Activated CD8-positive, alpha-beta T cell treated with anti-CD3 and anti-CD28 coated beads for 36 hours (primary cell): ENCODE data around the gene RUNX1. TPM values are rescaled to one million over a fixed set of nuclear protein-coding genes. Genes with fewer than 3 reads are reported as not detected.

ENCODE experiments used
- ATAC-seq: fragments of 200-7000 bp; cut with Tn5 transposase; one replicate; pipeline ENCODE4 v1.10.0; 2021; ENCODE audit warnings: mild to moderate bottlenecking, moderate library complexity
- CTCF ChIA-PET: fragments of 350-600 bp; sonication (Branson Sonifier 250); formaldehyde crosslinking; loops from one replicate; lab custom pipeline; 2021; ENCODE audit warnings: antibody characterized with exemption; lab: Charles Lee
- POLR2A ChIA-PET: fragments of 350-600 bp; sonication (Branson Sonifier 250); formaldehyde crosslinking; loops from one replicate; lab custom pipeline; 2021; ENCODE audit warnings: antibody characterized with exemption; lab: Charles Lee
- DNase-seq: peaks from one replicate; pipeline ENCODE4 v3.0.0-alpha.2; 2020
- H3K27ac Mint-ChIP-seq: one replicate; pipeline ENCODE4 v1.8.0; 2021; ENCODE audit warnings: mild to moderate bottlenecking, mixed read lengths
- H3K27me3 Mint-ChIP-seq: one replicate; pipeline ENCODE4 v1.8.0; 2021; ENCODE audit warnings: mixed read lengths
- H3K36me3 Mint-ChIP-seq: one replicate; pipeline ENCODE4 v1.8.0; 2021; ENCODE audit warnings: low read depth, mixed read lengths
- H3K4me1 Mint-ChIP-seq: one replicate; pipeline ENCODE4 v1.8.0; 2021; ENCODE audit warnings: low read depth, mixed read lengths
- H3K4me3 Mint-ChIP-seq: one replicate; pipeline ENCODE4 v1.8.0; 2021; ENCODE audit warnings: mild to moderate bottlenecking, moderate library complexity, mixed read lengths
- H3K9me3 Mint-ChIP-seq: one replicate; pipeline ENCODE4 v1.8.0; 2021; ENCODE audit warnings: mixed read lengths
- intact Hi-C: fragments of 100-400 bp; cut with micrococcal nuclease; formaldehyde crosslinking; loops from one replicate; pipeline ENCODE4 v1.10.0; 2022
- total RNA-seq, 2 experiments: library from RNA; stranded (reverse); gene quantifications; one replicate each; pipeline ENCODE4 v1.2.3, GENCODE V29; 2021
- TF ChIP-seq, protein P1 (sequence below): fragments of 200-600 bp; IDR thresholded peaks from one replicate; pipeline ENCODE4 v1.8.0; 2022; ENCODE audit warnings: antibody characterized with exemption, mild to moderate bottlenecking

The RUNX1 gene
- total RNA-seq, 2 experiments from 2014 or later: 18.7 to 19.0 TPM

- ChIA-PET POLR2A (no interaction called here), CTCF (interaction anchor here (0.9 kb wide), 1 partner anchor 131 kb away, joined by 5 read pairs; no protein-coding TSS in a partner anchor)
- Mint-ChIP-seq H3K4me3 (no peak overlapping the region), H3K36me3 (peaks cover 46% of the 10 kb centered on the region), H3K9me3 (peaks cover 6% of the 10 kb centered on the region), H3K4me1 (peaks cover 2% of the 10 kb centered on the region), H3K27ac (no peak overlapping the region), H3K27me3 (no peaks in the 10 kb centered on the region)
- intact Hi-C loops: no loop called here
- ATAC-seq (no peak), DNase-seq (no peak)
- TF ChIP-seq, protein P1, sequence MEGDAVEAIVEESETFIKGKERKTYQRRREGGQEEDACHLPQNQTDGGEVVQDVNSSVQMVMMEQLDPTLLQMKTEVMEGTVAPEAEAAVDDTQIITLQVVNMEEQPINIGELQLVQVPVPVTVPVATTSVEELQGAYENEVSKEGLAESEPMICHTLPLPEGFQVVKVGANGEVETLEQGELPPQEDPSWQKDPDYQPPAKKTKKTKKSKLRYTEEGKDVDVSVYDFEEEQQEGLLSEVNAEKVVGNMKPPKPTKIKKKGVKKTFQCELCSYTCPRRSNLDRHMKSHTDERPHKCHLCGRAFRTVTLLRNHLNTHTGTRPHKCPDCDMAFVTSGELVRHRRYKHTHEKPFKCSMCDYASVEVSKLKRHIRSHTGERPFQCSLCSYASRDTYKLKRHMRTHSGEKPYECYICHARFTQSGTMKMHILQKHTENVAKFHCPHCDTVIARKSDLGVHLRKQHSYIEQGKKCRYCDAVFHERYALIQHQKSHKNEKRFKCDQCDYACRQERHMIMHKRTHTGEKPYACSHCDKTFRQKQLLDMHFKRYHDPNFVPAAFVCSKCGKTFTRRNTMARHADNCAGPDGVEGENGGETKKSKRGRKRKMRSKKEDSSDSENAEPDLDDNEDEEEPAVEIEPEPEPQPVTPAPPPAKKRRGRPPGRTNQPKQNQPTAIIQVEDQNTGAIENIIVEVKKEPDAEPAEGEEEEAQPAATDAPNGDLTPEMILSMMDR: no peak
Measured at GRCh38 chr21:34824314-34824713, 224.8 kb downstream of the RUNX1 start.

GRCh38 chr21:34822942-34823341 is 226.2 kb downstream of the RUNX1 start:
- TF ChIP-seq, protein P1: no peak
- CTCF ChIA-PET: interaction anchor here (0.8 kb wide), 1 partner anchor 12 kb away, joined by 3 read pairs; no protein-coding TSS in a partner anchor
- H3K4me1 Mint-ChIP-seq: peaks cover 2% of the 10 kb centered on the region
- no peaks in the 10 kb centered on the region for H3K27me3 Mint-ChIP-seq
- ATAC-seq: no peak
- DNase-seq: no peak
- intact Hi-C loops: no loop called here
- POLR2A ChIA-PET: interaction anchor here (1.3 to 1.4 kb wide), 2 partner anchors 10 to 14 kb away, joined by 5 read pairs; no protein-coding TSS in a partner anchor
- no peak overlapping the region for H3K4me3 Mint-ChIP-seq
- H3K27ac Mint-ChIP-seq: no peak overlapping the region
- H3K36me3 Mint-ChIP-seq: peaks cover 34% of the 10 kb centered on the region
- peaks cover 6% of the 10 kb centered on the region for H3K9me3 Mint-ChIP-seq

- ChIA-PET POLR2A (interaction anchor here (1.3 to 1.4 kb wide), 2 partner anchors 11 to 14 kb away, joined by 5 read pairs; no protein-coding TSS in a partner anchor), CTCF (interaction anchor here (0.8 kb wide), 1 partner anchor 13 kb away, joined by 3 read pairs; no protein-coding TSS in a partner anchor)
- TF ChIP-seq, protein P1: no peak
- H3K36me3 Mint-ChIP-seq: peaks cover 27% of the 10 kb centered on the region
- H3K9me3 Mint-ChIP-seq: peaks cover 5% of the 10 kb centered on the region
- DNase-seq: no peak
- no peaks in the 10 kb centered on the region for H3K27me3 Mint-ChIP-seq
- H3K27ac Mint-ChIP-seq: no peak overlapping the region
- intact Hi-C loops: no loop called here
- no peak overlapping the region for H3K4me3 Mint-ChIP-seq
- H3K4me1 Mint-ChIP-seq: peaks cover 2% of the 10 kb centered on the region
- no peak for ATAC-seq
Measured at GRCh38 chr21:34822168-34822567, 226.9 kb downstream of the RUNX1 start.

GRCh38 chr21:34821717-34822116 is 227.4 kb downstream of the RUNX1 start:
- Mint-ChIP-seq H3K27me3 (no peaks in the 10 kb centered on the region), H3K4me3 (no peak overlapping the region), H3K9me3 (peaks cover under 1% of the 10 kb centered on the region), H3K4me1 (peaks cover 2% of the 10 kb centered on the region), H3K27ac (no peak overlapping the region), H3K36me3 (peaks cover 23% of the 10 kb centered on the region)
- POLR2A ChIA-PET: no interaction called here
- no peak for DNase-seq
- TF ChIP-seq, protein P1: no peak
- CTCF ChIA-PET: no interaction called here
- intact Hi-C loops: no loop called here
- ATAC-seq: no peak

GRCh38 chr21:34820051-34820450 is 229.1 kb downstream of the RUNX1 start:
- Mint-ChIP-seq H3K9me3 (no peaks in the 10 kb centered on the region), H3K4me1 (peaks cover under 1% of the 10 kb centered on the region), H3K4me3 (no peak overlapping the region), H3K36me3 (peaks cover 15% of the 10 kb centered on the region), H3K27ac (no peak overlapping the region), H3K27me3 (no peaks in the 10 kb centered on the region)
- ATAC-seq: no peak
- POLR2A ChIA-PET: no interaction called here
- intact Hi-C loops: no loop called here
- CTCF ChIA-PET: no interaction called here
- TF ChIP-seq, protein P1: no peak
- no peak for DNase-seq
